Mesothelial cell of epicardium (in vitro differentiated cells): ENCODE results near the gene PPP1R16B. TPM values are rescaled to one million over a fixed set of nuclear protein-coding genes. Genes with fewer than 3 reads are reported as not detected.

ENCODE experiments used
- DNase-seq, 2 experiments: peaks; one replicate each; pipeline ENCODE4 v3.0.0; 2021; ENCODE audit warnings: low spot score in 2 of 2; ENCODE audit not compliant: unreplicated experiment in 2 of 2
- H3K27ac Mint-ChIP-seq: 2 replicates; pipeline ENCODE4 v1.8.0; 2021; ENCODE audit warnings: mixed read lengths
- H3K27me3 Mint-ChIP-seq: 2 replicates; pipeline ENCODE4 v1.8.0; 2021; ENCODE audit warnings: low read depth, mixed read lengths
- H3K36me3 Mint-ChIP-seq: 2 replicates; pipeline ENCODE4 v1.8.0; 2021; ENCODE audit warnings: mixed read lengths
- H3K4me1 Mint-ChIP-seq: 2 replicates; pipeline ENCODE4 v1.8.0; 2021; ENCODE audit warnings: mixed read lengths
- H3K4me3 Mint-ChIP-seq: 2 replicates; pipeline ENCODE4 v1.8.0; 2021; ENCODE audit warnings: mild to moderate bottlenecking, moderate library complexity, mixed read lengths
- H3K9me3 Mint-ChIP-seq: 2 replicates; pipeline ENCODE4 v1.8.0; 2021; ENCODE audit warnings: mixed read lengths
- CTCF ChIP-seq: fragments of 200-600 bp; sonication (generic); IDR thresholded peaks from one replicate; pipeline ENCODE4 v1.5.0; 2021; ENCODE audit warnings: antibody characterized with exemption; ENCODE audit not compliant: unreplicated experiment
- total RNA-seq: library from RNA; stranded (reverse); gene quantifications from 3 replicates; pipeline ENCODE4 v1.2.1, GENCODE V29; 2021

Gene PPP1R16B
- total RNA-seq, 1 donor from 2014 or later, result not detected

GRCh38 chr20:38931984-38932383, 126.5 kb downstream of the PPP1R16B start:
- Mint-ChIP-seq H3K4me3 (no peak overlapping the region), H3K4me1 (peaks cover 20% of the 10 kb centered on the region), H3K27ac (peak overlapping the region; percentile 4), H3K27me3 (no peaks in the 10 kb centered on the region), H3K36me3 (no peaks in the 10 kb centered on the region), H3K9me3 (no peaks in the 10 kb centered on the region)
- TF ChIP-seq CTCF, result no peak
- DNase-seq, result no peak

- peaks cover 17% of the 10 kb centered on the region for H3K4me1 Mint-ChIP-seq
- no peak overlapping the region for H3K27ac Mint-ChIP-seq
- H3K36me3 Mint-ChIP-seq, result no peaks in the 10 kb centered on the region
- no peaks in the 10 kb centered on the region for H3K9me3 Mint-ChIP-seq
- DNase-seq, result no peak
- no peak for TF ChIP-seq CTCF
- no peaks in the 10 kb centered on the region for H3K27me3 Mint-ChIP-seq
- no peak overlapping the region for H3K4me3 Mint-ChIP-seq
Measured at GRCh38 chr20:38932457-38933120, 127.1 kb downstream of the PPP1R16B start.

GRCh38 chr20:38934530-38934929, 129.0 kb downstream of the PPP1R16B start:
- H3K36me3 Mint-ChIP-seq, result no peaks in the 10 kb centered on the region
- H3K4me3 Mint-ChIP-seq, result no peak overlapping the region
- no peak for TF ChIP-seq CTCF
- DNase-seq, result no peak
- H3K4me1 Mint-ChIP-seq, result peaks cover 6% of the 10 kb centered on the region
- no peak overlapping the region for H3K27ac Mint-ChIP-seq
- H3K27me3 Mint-ChIP-seq, result no peaks in the 10 kb centered on the region
- H3K9me3 Mint-ChIP-seq, result no peaks in the 10 kb centered on the region

- Mint-ChIP-seq H3K4me1 (peaks cover 6% of the 10 kb centered on the region), H3K27ac (no peak overlapping the region), H3K9me3 (no peaks in the 10 kb centered on the region), H3K36me3 (no peaks in the 10 kb centered on the region), H3K4me3 (no peak overlapping the region), H3K27me3 (no peaks in the 10 kb centered on the region)
- no peak for TF ChIP-seq CTCF
- no peak for DNase-seq
Measured at GRCh38 chr20:38935285-38935684, 129.8 kb downstream of the PPP1R16B start.

DNA sequence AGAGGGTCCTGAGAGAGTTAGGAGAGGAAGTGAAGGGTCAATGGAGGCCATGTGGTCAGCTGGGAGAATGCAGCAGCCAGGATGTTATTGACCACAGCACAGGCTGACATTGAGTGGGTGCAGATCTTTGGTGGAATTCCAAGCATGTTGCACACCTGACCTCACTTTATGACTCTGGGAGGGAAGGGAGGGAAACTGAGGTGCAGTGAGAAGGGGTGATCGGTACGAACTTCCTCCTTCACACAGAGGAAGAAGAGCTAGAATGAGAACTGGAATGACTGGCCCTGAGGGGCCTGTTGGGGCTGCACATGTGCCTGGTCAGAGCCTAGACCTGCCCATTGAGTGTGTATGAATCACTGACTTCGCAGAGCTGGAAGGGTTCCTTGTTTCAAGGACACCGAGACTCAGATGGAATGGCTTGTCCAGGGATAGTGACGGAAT, 130.5 kb downstream of the PPP1R16B start:
- Mint-ChIP-seq H3K36me3 (no peaks in the 10 kb centered on the region), H3K9me3 (no peaks in the 10 kb centered on the region), H3K4me3 (no peak overlapping the region), H3K27ac (no peak overlapping the region), H3K4me1 (peaks cover 6% of the 10 kb centered on the region), H3K27me3 (no peaks in the 10 kb centered on the region)
- TF ChIP-seq CTCF, result no peak
- DNase-seq, result no peak
